CD4-positive, alpha-beta T cell treated with Interleukin-6 for 4 hours (primary cell): Measurements from ENCODE around the gene PRKN.

ENCODE experiments used
- DNase-seq: peaks from one replicate; pipeline ENCODE4 v3.0.0-alpha.2; 2020; ENCODE audit warnings: mixed read lengths

PRKN gene

DNA sequence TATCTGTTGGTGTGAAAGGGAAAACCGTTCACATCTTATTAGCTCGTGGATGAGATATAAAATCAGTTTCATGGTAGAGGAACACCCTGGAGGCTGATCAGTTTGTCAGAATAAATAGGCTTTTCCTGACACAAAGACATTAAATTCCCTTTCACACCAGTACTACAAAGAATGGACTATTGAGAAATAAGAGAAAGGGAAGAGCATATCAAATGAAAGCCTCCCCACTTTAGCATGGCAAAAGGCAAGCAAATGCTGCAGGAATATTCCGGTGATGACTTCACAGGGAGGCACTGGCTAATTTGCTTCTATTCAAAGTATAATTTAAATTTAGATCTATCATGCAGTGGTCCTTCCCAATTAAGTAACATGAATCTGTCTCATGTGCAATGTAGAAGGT is 1337.8 kb downstream of the PRKN start:
- DNase-seq, result no peak

- no peak for DNase-seq
Observed at GRCh38 chr6:161383951-161384350, 1343.6 kb downstream of the PRKN start.

GRCh38 chr6:161379834-161380582 is 1347.6 kb downstream of the PRKN start:
- DNase-seq, result no peak

GRCh38 chr6:161378115-161378514 is 1349.5 kb downstream of the PRKN start:
- no peak for DNase-seq

DNA sequence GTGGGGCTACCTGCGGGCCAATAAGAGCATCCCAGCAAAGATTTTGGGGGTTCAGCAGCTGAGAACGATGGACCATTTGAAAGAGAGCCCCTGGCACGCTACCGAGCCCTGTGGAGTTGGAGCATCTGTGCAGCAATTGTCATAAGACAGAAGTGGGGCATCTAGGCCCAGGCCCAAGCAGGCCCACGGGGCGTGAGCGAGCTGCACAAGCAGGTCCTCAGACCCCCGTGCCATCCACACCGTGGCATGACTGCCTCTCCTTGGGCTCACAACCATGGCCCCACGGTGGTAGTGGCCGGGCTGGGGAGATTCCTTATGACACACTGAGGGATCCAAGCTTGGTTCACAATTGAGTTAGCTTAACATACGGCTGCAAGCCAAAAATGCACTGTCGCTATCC is 1350.5 kb downstream of the PRKN start:
- no peak for DNase-seq

- DNase-seq, result no peak
Observed at GRCh38 chr6:161376367-161376766, 1351.2 kb downstream of the PRKN start.

GRCh38 chr6:161374971-161375873 is 1352.3 kb downstream of the PRKN start:
- no peak for DNase-seq

DNA sequence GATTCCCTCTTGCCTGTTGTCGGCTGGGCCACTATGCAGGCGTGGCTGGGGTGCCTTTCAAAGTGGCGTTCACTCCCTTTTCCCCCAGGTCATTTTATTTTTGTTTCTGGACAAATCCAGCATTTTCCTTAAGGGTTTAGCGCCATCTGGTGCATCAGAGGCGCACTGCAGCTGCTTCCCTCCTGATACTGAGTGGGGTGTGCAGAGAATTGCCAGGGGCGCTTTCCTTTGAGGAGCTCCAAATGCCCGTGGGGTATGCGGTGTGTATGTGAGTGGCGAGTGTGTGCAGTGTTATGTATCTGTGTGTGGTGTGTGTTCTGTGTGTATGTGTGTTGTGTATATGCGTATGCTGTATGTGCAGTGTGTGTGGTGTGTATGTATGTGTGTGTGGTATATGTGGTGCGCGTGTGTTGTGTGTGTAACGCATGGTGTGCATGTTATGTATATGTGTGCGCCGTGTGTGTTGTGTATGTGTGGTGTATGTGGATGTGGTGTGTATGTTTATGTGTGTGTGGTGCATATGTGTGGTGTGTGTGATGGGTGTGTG is 1353.6 kb downstream of the PRKN start:
- peak; percentile 57 for DNase-seq

- DNase-seq, result no peak
Observed at GRCh38 chr6:161372422-161372793, 1355.2 kb downstream of the PRKN start.

GRCh38 chr6:161370880-161371279 is 1356.7 kb downstream of the PRKN start:
- DNase-seq, result peak; percentile 72

DNA sequence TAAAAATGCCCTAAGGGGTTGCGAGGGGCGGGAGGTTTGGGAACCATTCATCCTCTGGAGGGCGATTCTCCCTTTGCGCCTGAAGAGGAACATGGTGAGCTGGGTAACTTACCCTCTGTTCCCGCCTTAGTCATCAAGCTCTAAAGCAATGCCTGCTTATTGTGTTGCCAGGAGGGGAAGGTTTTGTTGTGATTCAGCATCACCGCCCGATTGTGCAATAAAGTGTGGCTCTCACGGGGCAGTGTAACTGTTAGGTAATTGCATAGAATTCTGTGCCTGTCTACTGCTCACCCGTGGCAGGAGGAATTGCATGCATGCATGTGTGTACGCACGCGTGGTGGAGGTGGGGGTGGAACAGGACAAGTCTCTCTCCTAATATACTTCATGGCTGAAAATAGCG is 1358.2 kb downstream of the PRKN start:
- DNase-seq, result no peak

GRCh38 chr6:161368514-161368913 is 1359.1 kb downstream of the PRKN start:
- no peak for DNase-seq

- DNase-seq, result no peak
Observed at GRCh38 chr6:161367472-161367871, 1360.1 kb downstream of the PRKN start.

GRCh38 chr6:161366301-161366923 is 1361.2 kb downstream of the PRKN start:
- no peak for DNase-seq

GRCh38 chr6:161365633-161366032 is 1361.9 kb downstream of the PRKN start:
- DNase-seq, result no peak

DNA sequence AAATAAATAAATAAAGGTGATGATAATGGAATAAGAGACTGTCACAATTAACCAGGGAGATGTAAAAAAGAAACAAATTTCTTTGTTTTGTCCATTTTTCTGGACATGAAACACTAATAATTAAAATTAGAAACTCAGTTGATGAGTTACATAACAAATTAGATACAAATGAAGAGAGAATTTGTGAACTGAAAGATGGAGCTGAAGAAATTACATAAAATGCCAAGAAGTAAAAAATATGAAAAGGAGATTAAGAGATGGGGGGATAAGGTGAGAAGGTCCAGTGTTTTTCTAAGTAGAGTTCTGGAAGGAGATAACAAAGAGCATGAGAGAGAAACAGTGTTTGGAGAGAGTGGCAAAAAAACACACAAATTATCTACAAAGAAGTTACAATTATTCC is 1364.3 kb downstream of the PRKN start:
- no peak for DNase-seq

DNA sequence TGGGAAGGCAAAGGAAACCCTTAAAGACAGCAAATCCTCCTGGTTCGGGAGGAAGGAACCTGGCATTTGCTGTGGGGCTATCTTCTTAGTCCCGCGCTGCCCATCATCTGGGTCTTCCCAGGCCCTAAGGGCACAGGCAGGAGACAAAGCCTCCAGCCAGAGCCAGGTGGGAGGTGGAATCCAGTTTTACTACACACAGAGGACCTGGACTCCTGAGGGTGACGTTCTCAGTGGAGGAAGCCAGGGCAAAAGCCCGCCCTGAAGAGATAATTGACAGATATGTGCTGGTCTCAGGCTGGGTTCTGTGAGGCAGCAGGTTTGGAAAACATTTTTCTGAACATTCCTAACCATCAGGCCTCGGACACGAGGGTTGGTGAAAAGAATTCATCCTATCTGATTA is 1365.3 kb downstream of the PRKN start:
- no peak for DNase-seq

DNA sequence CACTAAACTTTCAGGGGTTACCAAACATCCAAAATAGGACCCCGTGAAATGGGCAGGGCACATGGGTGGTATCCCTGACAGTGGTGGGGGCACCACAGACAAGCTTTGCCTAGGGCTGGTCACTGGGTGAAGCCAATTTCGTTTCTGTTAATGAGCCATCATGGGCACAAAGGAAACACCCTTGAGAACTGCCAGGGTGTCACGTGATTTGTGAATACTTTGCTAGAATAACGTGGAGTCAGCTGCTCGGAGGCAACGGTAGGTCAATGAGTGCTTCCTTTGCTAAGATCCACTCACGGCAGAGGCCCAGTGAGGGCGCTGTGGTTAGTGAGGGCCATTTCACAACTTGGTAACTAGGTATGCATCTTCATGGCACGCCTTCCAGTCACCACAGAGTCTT is 1366.0 kb downstream of the PRKN start:
- DNase-seq, result no peak

DNA sequence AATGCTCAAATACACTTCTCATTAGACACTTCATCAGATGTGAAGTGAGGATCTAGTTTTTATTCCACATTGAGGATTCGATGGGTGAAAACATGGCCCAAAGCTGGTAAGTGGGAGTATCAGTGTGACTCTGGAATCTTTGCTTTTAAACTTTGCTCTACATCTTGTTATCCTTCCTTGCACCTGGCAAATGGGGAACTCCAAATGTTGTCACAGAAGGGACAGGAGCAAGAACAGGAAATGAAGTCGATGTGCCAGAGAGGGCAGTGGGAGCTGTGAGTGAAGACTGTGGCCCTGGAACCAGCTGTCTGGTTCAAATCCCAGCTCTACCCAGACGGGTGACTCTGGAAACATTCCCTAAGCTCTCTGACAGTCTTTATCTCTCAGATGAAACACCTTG is 1367.0 kb downstream of the PRKN start:
- no peak for DNase-seq

GRCh38 chr6:161359618-161359945 is 1368.0 kb downstream of the PRKN start:
- no peak for DNase-seq

DNA sequence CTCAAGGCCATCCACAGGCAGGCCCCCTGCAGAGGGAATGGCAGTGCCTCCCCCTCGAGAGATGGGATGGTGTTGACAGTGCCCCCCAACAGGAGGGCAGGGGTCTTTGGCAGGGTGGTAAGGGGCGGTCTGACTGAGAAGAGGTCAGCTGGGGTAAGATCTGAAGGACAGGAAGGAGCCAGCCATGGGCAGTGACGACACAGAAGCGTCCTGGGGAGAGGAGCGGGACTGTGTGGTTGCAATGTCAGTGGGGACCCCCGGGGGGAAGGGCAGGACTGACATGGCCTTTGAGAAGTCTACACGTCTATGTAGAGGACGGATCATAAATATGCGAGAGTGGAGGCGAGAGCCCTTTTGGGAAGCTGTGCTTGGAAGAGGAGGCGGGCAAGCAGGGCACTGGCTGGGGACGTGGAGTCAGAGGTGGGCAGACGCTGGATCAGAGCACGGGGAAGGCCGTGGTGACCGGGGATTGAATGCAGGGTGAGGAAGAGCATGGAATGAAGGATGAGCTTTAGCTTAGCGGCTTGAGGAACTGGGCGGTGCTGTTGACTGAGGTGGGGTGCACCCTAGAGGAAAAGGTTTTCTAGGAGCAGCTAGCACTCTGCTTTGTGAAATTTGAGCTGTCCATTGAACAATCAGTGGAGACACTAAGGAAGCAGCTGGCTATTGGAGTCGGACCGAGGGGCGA is 1371.3 kb downstream of the PRKN start:
- DNase-seq, result no peak

DNA sequence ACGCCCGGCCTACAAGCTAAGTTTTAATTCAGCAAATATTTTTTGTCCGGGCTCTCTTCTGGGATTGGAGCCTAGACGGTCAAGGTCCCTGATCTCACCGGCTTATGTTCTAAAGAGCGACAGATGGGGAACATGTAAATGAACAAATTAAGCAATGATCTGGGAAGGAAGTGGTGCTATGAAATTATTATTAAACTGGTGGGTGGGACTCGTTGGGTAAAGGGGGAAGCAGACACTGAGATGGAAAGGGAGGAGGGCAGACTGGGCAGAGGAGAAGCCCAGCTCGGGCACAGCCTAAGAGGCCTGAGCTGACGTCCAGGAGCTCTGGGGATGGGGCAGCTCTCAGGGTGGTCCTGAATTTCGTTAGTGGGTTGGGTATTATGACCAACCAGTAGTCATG is 1371.9 kb downstream of the PRKN start:
- DNase-seq, result no peak

DNA sequence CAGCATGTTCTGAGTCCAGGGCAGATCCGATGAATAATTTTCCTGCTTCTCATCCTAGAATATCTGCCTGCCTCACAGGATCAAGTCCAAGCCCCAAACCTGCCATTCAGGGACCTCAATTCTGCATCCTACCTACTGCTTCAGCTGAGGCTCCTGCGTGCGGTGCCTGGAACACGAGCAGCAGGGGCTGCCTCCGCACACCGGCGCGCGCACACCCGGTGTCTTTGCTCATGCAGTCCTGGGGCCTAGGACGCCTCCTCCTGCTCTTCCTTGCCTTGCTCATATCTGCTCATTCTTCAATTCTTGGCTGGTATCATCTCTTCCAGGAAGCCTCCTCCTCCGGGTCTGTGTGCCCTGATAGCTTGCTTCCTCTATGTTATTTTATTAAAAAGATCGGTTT is 1372.6 kb downstream of the PRKN start:
- DNase-seq, result no peak
